HG02759 (cell line): Measurements from ENCODE around the gene ZNF331.

Source experiments
- ATAC-seq: cut with Tn5 transposase; IDR thresholded peaks from one replicate; pipeline ENCODE4 v1.9.1; 2021; ENCODE audit warnings: mild to moderate bottlenecking, moderate library complexity; ENCODE audit not compliant: unreplicated experiment

ZNF331 gene

DNA sequence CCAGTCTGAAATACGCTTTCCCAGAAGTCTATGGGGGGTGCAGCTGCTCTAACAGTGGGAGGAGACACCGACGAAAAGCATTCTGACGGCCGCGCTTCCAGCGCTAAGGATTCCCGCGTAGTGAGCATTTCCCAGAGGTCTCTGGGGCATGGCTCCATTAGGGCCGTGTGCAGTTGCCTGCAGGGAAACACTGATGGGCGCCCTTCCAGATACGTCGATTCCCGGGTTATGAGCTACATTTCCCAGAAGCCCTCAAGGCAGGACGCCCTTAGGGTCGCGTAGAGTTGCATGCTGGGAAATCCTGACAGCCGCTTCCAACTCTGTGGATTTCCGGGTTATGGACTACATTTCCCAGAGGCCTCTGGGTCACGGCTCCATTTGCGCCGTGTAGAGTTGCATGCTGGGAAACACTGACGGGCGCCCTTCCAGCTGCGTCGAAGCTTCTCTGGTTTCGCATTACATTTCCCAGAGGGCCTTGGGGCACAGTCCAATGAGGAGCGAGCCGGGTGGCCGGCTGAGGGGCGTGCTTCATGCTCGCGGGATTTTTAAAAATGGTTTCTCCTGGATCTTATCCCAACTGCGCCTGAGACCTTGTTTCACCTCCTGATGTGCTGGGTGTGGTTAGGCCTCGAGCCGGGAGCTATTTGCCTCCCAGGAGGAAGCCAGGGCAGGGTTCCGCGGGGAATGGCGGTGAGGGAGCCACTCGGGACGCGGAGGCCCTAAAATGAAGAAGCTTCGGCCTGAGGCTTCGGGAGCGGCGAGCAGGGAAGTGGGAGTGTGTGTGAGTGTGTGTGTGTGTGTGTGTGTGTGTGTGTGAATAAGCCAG is 17.2 kb upstream of the ZNF331 start:
- ATAC-seq, result peak; percentile 99

- ATAC-seq, result no peak
These were observed 16.4 kb upstream of the ZNF331 start for GRCh38 chr19:53521373-53522202.

DNA sequence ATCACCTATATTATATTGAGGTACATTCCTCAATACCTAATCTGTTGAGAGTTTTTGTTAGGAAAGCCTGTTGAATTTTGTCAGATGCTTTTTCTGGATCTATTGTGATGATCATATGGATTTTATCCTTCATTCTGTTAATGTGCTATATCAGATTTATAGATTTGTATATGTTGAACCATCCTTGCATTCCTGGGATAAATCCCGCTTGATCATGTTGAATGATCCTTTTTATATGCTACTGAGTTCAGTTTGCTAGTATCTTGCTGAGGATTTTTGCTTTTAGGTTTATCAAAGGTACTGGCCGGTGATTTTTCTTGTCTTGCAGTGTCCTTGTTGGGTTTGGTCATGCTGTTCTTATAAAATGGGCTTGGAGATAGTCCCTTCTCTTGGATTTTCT is 12.0 kb upstream of the ZNF331 start:
- ATAC-seq, result no peak

- ATAC-seq, result no peak
These were observed 7.3 kb upstream of the ZNF331 start for GRCh38 chr19:53530622-53531021.

- ATAC-seq, result no peak
These were observed 6.5 kb upstream of the ZNF331 start for GRCh38 chr19:53531457-53531856.

DNA sequence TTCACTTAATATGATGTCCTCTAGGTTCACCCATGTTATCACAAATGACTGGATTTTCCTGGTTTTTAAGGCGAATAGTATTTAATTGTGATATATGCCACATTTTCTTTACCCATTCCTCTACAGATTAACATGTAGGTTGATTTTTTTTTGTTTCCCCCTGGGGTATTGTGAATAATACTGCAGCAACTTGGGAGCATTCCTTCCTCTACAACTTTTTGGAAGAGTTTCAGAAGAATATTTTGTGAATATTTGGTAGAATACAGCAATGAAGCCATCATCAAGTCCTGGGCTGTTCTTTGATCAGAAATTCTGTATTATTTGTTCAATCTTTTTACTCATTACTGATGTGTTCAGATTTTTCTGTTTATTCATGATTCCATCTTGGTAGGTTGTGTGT is 5.6 kb upstream of the ZNF331 start:
- no peak for ATAC-seq

- ATAC-seq, result no peak
These were observed 1.8 kb upstream of the ZNF331 start for GRCh38 chr19:53536225-53536548.

GRCh38 chr19:53537121-53537520 is 824 bp upstream of the ZNF331 start:
- no peak for ATAC-seq

DNA sequence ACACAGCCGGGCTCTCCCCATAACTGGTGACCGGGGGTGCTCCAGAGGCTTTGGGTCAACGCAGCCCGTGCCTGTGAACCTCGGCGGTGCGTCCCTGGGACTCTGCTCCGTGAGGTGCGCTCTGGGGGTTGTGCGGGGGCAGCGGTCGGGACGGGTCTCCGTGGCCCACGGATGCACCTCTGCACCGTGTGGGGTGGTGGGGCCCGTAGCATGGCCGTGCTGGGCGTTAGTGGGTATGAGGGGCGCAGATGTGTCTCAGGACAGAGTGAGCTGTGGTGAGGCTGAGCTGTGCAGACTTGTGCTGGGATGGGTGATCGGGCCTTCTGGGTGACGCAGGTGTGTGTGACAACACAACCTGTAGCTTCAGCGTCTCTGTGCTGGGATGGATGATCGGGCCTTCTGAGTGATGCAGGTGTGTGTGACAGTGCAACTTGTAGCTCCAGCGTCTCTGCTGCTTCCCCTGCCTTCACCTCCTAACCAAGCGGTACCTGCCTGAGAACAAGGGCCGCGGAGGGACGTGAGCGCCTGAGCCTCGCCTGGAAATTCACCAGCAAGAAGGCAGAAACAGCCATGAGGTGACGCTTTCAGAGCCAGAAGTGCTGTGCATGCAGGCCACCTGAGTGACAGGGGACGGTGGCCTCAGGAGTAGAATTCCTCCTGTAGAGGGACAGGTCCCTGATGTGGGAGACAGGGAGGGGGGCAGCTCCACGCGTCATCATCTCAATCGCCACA is 599 bp downstream of the ZNF331 start:
- peak; percentile 17 for ATAC-seq

DNA sequence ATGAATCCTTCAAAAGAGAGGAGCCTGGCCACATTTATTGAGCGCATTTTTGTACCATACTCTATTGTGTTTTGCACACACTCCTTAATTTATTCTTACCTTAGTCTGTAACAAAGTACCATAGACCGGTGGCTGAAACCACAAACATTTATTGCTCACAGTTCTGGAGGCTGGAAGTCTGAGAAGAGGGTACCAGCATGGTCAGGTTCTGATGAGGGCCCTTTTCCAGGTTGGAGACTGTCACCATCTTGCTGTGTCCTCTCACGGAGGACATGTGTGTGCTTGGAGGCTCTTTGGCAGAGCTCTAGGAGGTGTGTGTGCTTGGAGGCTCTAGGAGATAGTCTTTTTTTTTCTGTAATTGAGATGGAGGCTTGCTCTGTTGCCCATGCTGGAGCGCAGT is 2.1 kb downstream of the ZNF331 start:
- no peak for ATAC-seq

- no peak for ATAC-seq
These were observed 4.0 kb downstream of the ZNF331 start for GRCh38 chr19:53541971-53542370.

GRCh38 chr19:53545271-53546065 is 7.5 kb downstream of the ZNF331 start:
- ATAC-seq, result no peak

DNA sequence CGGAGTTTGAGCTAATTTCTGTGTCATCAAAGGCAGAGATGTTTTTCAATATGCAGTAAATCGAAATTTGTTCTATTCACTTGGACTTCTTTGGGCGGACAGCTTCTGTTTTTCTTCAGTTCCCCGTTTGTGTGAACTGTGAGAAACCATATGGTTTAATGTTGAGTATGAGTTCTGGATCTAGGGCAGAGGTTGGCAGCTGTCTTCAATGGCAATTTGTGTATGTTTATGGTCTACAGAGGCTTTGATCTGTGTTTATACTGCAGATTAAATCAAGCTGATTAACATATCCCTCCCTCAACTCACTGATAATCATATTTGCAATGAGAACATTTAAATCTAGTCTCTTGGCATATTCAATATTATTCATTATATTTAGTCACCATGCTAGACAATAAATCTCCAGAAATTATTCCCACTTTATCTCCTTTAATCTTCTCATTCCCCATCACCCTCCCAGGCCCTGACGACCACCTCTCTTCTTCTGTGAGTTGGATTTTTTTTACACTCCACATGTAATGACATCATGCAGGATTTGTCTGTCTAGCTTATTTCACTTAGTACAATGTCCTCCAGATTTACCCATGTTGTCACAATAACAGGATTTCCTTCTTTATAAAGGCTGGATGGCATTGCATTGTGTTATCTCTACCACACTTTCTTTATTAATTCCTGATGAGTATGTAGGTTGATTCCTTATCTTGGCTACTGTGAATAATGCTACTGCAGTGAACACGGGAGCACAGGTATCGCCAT is 9.0 kb downstream of the ZNF331 start:
- ATAC-seq, result no peak

- ATAC-seq, result no peak
These were observed 11.4 kb downstream of the ZNF331 start for GRCh38 chr19:53549340-53549739.

DNA sequence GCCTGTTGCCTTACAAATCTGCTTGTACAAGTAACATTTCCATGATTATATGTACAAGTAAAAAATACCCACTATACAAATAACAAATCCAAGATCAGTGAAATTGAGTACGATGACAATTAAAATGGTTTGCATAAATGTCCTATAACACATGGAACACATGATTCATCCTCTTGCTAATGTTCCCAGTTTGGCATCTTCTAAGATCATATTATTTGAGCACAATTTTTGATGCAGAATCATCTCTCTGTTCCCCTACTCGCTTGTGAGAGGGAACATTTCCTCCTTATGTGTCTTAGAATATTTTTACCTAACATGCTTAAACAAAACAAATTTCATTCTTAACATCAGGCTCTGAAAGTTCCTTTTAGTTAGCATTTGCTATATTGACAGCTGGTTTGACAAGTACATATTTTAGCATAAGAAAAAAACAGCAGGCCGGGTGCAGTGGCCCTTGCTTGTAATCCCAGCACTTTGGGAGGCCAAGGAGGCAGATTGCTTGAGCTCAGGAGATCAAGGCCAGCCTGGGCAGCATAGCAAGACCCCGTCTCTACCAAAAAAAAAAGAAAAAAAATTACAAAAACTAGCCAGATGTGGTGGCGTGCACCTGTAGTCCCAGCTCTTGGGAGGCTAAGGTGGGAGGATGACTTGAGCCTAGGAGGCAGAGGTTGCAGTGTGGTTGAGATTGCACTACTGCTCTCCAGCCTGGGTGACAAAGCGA is 14.2 kb downstream of the ZNF331 start:
- no peak for ATAC-seq

GRCh38 chr19:53553156-53553555 is 15.2 kb downstream of the ZNF331 start:
- no peak for ATAC-seq

GRCh38 chr19:53553865-53554791 is 16.2 kb downstream of the ZNF331 start:
- ATAC-seq, result peak; percentile 81

DNA sequence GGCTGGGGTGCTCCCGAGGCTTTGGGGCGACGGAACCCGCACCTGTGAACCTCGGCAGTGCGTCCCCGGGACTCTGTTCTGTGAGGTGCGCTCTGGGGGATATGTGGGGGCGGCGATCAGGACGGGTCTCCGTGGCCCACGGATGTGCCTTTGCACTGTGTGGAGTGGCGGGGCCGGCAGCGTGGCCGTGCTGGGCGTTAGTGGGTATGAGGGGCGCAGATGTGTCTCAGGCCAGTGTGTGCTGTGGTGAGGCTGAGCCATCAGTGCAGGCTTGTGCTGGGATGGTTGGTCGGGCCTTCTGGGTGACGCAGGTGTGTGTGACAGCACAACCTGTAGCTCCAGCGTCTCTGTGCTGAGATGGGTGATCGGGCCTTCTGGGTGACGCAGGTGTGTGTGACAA is 16.9 kb downstream of the ZNF331 start:
- no peak for ATAC-seq
